SK-N-SH (cell line): ENCODE measurements around the gene RAB5B. TPM values are rescaled to one million over a fixed set of nuclear protein-coding genes. Genes with fewer than 3 reads are reported as not detected.

Experiments used
- CTCF ChIA-PET: fragments of 300-600, 350-600 bp; formaldehyde crosslinking; extraction: SDS; loops from one replicate; lab custom pipeline; 2021; lab: Yijun Ruan, JAX
- POLR2A ChIA-PET: fragments of 350-600 bp; sonication (Branson Sonifier 250); formaldehyde crosslinking; extraction: SDS; loops from one replicate; lab custom pipeline; 2020; ENCODE audit warnings: antibody characterized with exemption, inconsistent platforms; lab: Yijun Ruan, JAX
- DNase-seq: peaks from one replicate; pipeline ENCODE4 v3.0.0; 2012
- H2AFZ ChIP-seq: fragments of 200-600 bp; sonication (generic); 2 replicates; pipeline ENCODE4 v1.8.1; 2016; ENCODE audit warnings: antibody characterized with exemption, mild to moderate bottlenecking, low read depth
- H3F3A ChIP-seq: fragments of 200-600 bp; sonication (generic); replicated peaks from 2 replicates; pipeline ENCODE3; 2016; ENCODE audit warnings: antibody characterized with exemption, mild to moderate bottlenecking; ENCODE audit not compliant: insufficient read depth
- H3K27ac ChIP-seq, 2 experiments: fragments of 200-500 bp in 1 of 2; fragments of 200-600 bp in 1 of 2; sonication (Bioruptor generic) in 1 of 2; sonication (generic), shearing (Covaris generic) in 1 of 2; 2 replicates each; pipeline versions ENCODE4 v1.5.1 to v1.6.1; 2014 to 2016; ENCODE audit warnings: low read depth in 2 of 2, inconsistent platforms in 1 of 2, low read length in 1 of 2, mild to moderate bottlenecking in 1 of 2, mixed read lengths in 1 of 2
- H3K27me3 ChIP-seq: fragments of 200-600 bp; sonication (generic), shearing (Covaris generic); 2 replicates; pipeline ENCODE4 v1.6.1; 2016; ENCODE audit warnings: mixed run types; ENCODE audit not compliant: insufficient read depth
- H3K36me3 ChIP-seq, 2 experiments: fragments of 200-500 bp in 1 of 2; fragments of 200-600 bp in 1 of 2; sonication (Bioruptor generic) in 1 of 2; sonication (generic) in 1 of 2; replicated peaks in 1 of 2; 2 replicates each; pipeline versions ENCODE3 to v1.5.1; 2014 to 2016; ENCODE audit warnings: low read length in 1 of 2, mild to moderate bottlenecking in 1 of 2; ENCODE audit not compliant: insufficient read depth in 2 of 2, control insufficient read depth in 1 of 2
- H3K4me1 ChIP-seq, 2 experiments: fragments of 200-500 bp in 1 of 2; fragments of 200-600 bp in 1 of 2; sonication (Bioruptor generic) in 1 of 2; sonication (generic), shearing (Covaris generic) in 1 of 2; 2 replicates each; pipeline versions ENCODE4 v1.5.1 to v1.6.1; 2014 to 2016; ENCODE audit warnings: low read depth in 1 of 2, low read length in 1 of 2, mixed run types in 1 of 2; ENCODE audit not compliant: insufficient read depth in 2 of 2, control insufficient read depth in 1 of 2
- H3K4me2 ChIP-seq: fragments of 200-600 bp; sonication (generic), shearing (Covaris generic); 2 replicates; pipeline ENCODE4 v1.6.1; 2017; ENCODE audit warnings: mixed run types
- H3K4me3 ChIP-seq, 2 experiments: fragments of 200-500 bp in 1 of 2; fragments of 200-600 bp in 1 of 2; sonication (Bioruptor generic) in 1 of 2; sonication (generic), shearing (Covaris generic) in 1 of 2; 2 replicates each; pipeline versions ENCODE4 v1.5.1 to v1.8.1; 2014 to 2016; ENCODE audit warnings: low read depth in 2 of 2, inconsistent platforms in 1 of 2, low read length in 1 of 2, mild to moderate bottlenecking in 1 of 2, mixed read lengths in 1 of 2, moderate library complexity in 1 of 2
- H3K79me2 ChIP-seq: fragments of 200-600 bp; sonication (generic); 2 replicates; pipeline ENCODE4 v1.8.1; 2017; ENCODE audit warnings: mild to moderate bottlenecking; ENCODE audit not compliant: insufficient read depth
- H3K9ac ChIP-seq: fragments of 200-600 bp; sonication (generic); 2 replicates; pipeline ENCODE4 v1.6.1; 2017; ENCODE audit warnings: mixed run types
- H3K9me2 ChIP-seq: fragments of 200-600 bp; sonication (generic); 2 replicates; pipeline ENCODE4 v1.6.1; 2017; ENCODE audit warnings: mixed run types
- H3K9me3 ChIP-seq: fragments of 200-600 bp; sonication (generic); 2 replicates; pipeline ENCODE4 v1.6.1; 2017; ENCODE audit warnings: mixed run types, mild to moderate bottlenecking, moderate library complexity
- H4K20me1 ChIP-seq: fragments of 200-600 bp; sonication (generic); 2 replicates; pipeline ENCODE4 v1.6.1; 2017; ENCODE audit warnings: mild to moderate bottlenecking, mixed run types; ENCODE audit not compliant: insufficient read depth
- CHD2 ChIP-seq: fragments of 150-350 bp; IDR thresholded peaks from 2 replicates; pipeline ENCODE4 v1.6.1; 2018; ENCODE audit warnings: low read length; ENCODE audit not compliant: partially characterized antibody
- CTCF ChIP-seq: fragments of 200-600 bp; sonication (generic); IDR thresholded peaks from 2 replicates; pipeline ENCODE4 v1.6.1; 2017; ENCODE audit warnings: antibody characterized with exemption, mild to moderate bottlenecking, moderate library complexity
- ELF1 ChIP-seq: IDR thresholded peaks from 2 replicates; pipeline ENCODE4 v1.4.0; 2012
- EP300 ChIP-seq, 2 experiments: IDR thresholded peaks; 2 replicates each; pipeline versions ENCODE4 v1.4.0 to v1.6.1; 2012; ENCODE audit warnings: borderline replicate concordance in 1 of 2, low read depth in 1 of 2, low read length in 1 of 2
- IRF3 ChIP-seq: fragments of 150-350 bp; IDR thresholded peaks from 2 replicates; pipeline ENCODE4 v1.6.1; 2016; ENCODE audit warnings: mild to moderate bottlenecking, low read depth, low read length
- MAX ChIP-seq: IDR thresholded peaks from 2 replicates; pipeline ENCODE4 v1.4.0; 2012; ENCODE audit warnings: low read depth
- MXI1 ChIP-seq: IDR thresholded peaks from 2 replicates; pipeline ENCODE4 v1.6.1; 2012; ENCODE audit warnings: mild to moderate bottlenecking, low read depth, low read length, improper control_type of control experiment
- PBX3 ChIP-seq: IDR thresholded peaks from 2 replicates; pipeline ENCODE4; 2012
- POLR2AphosphoS5 ChIP-seq: IDR thresholded peaks from 2 replicates; pipeline ENCODE4 v1.6.1; 2012; ENCODE audit warnings: low read depth, low read length
- RAD21 ChIP-seq: IDR thresholded peaks from 2 replicates; pipeline ENCODE4 v1.6.1; 2012; ENCODE audit warnings: mild to moderate bottlenecking, low read length
- SIN3A ChIP-seq: IDR thresholded peaks from 2 replicates; pipeline ENCODE4 v1.6.1; 2012; ENCODE audit warnings: low read depth, mild to moderate bottlenecking, low read length, moderate library complexity, borderline replicate concordance
- WGBS: methylation state at CpG from one replicate; pipeline ENCODE4 v1.1.6; 2017; ENCODE audit warnings: low lambda C conversion rate; 5-methylcytosine and 5-hydroxymethylcytosine counted together
- polyA plus RNA-seq, 3 experiments: library from polyadenylated mRNA; depleted of rRNA; stranded (reverse); fragments of >200 nt; gene quantifications; 2 replicates each; pipeline ENCODE4 v1.2.3, GENCODE V29; 2012

Gene RAB5B
- polyA plus RNA-seq, 1 of the 3 experiments (the other 2 are of a cell fraction), result 54.0 TPM

- Histone ChIP-seq H3K4me1 (peaks cover 14 to 20% of the 10 kb centered on the region in 2 experiments; a peak in 3 of 4 replicates), H3K4me2 (peak within 1 kb of the TSS; percentile 91), H3K9me2 (no peaks in the 10 kb centered on the region), H3K79me2 (peaks cover 27% of the 10 kb centered on the region), H2AFZ (peak within 1 kb of the TSS; percentile 98), H3K9ac (peak within 1 kb of the TSS; percentile 93), H3K9me3 (no peaks in the 10 kb centered on the region), H3K27me3 (no peaks in the 10 kb centered on the region), H3K27ac (peak within 1 kb of the TSS; percentile 54 to 61; a peak in 3 of 4 replicates), H3K4me3 (peak within 1 kb of the TSS; percentile 89 to 93), H4K20me1 (no peaks in the 10 kb centered on the region), H3F3A (peaks cover 10% of the 10 kb centered on the region), H3K36me3 (peaks cover 8 to 10% of the 10 kb centered on the region in 2 experiments)
- DNase-seq, result peak; percentile 95
- under 1% methylated on average over 39 of the region's 45 CpGs for WGBS
- CTCF ChIA-PET, result interaction anchor here (0.6 kb wide), 2 partner anchors 26 to 29 kb away, joined by 3 read pairs; no protein-coding TSS in a partner anchor
- POLR2A ChIA-PET, result no interaction called here
- TF ChIP-seq PBX3 (no peak), CHD2 (no peak), POLR2AphosphoS5 (peak; percentile 83; the same call in 1 of the 2 replicates), CTCF (no peak), IRF3 (no peak), MXI1 (peak; percentile 48; the same call in 1 of the 2 replicates), RAD21 (no peak), SIN3A (peak; percentile 73; the same call in 1 of the 2 replicates), EP300 (IDR thresholded peaks at IDR 0.05; ENCODE audit: borderline replicate concordance in 1 of 2, low read depth in 1 of 2, low read length in 1 of 2) (no peak), ELF1 (peak; percentile 47; the same call in 1 of the 2 replicates), MAX (no peak)
Observed at GRCh38 chr12:55966408-55967281, 7.2 kb upstream of the RAB5B start, which contains the start of gene CDK2. CDK2 (plus strand) TSS chr12:55966830; CDS start chr12:55967009, 179 bp downstream.
